K562 (cell line): ENCODE data around the gene FN1. TPM values are rescaled to one million over a fixed set of nuclear protein-coding genes. Genes with fewer than 3 reads are reported as not detected.

Source experiments
- ATF7 ChIP-seq: fragments of 450-650 bp; IDR thresholded peaks from 2 replicates; pipeline ENCODE4 v1.7.1; 2014; ENCODE audit warnings: mild to moderate bottlenecking, moderate library complexity
- BRD9 ChIP-seq: fragments of 450-650 bp; IDR thresholded peaks from 2 replicates; pipeline ENCODE4 v1.6.1; 2018; ENCODE audit warnings: low read depth; ENCODE audit not compliant: partially characterized antibody
- ERF ChIP-seq: fragments of 450-650 bp; formaldehyde crosslinking; IDR thresholded peaks from 2 replicates; pipeline ENCODE4 v1.4.0; 2020; ENCODE audit warnings: mild to moderate bottlenecking, mixed read lengths
- EZH2 ChIP-seq: IDR thresholded peaks from 2 replicates; pipeline ENCODE4 v1.6.1; 2012; ENCODE audit warnings: low read depth, mild to moderate bottlenecking, inconsistent platforms, low read length, borderline replicate concordance
- FOXM1 ChIP-seq, 2 experiments: fragments of 450-650 bp in 1 of 2; sonication (generic) in 1 of 2; formaldehyde crosslinking in 1 of 2; IDR thresholded peaks; 2 replicates each; pipeline versions ENCODE4 v1.6.1 to v1.9.0; 2017 to 2022; ENCODE audit warnings: low read depth in 2 of 2, mild to moderate bottlenecking in 2 of 2, missing genetic modification reagents in 1 of 2, moderate library complexity in 1 of 2
- NUFIP1 ChIP-seq: fragments of 450-650 bp; IDR thresholded peaks from 2 replicates; pipeline ENCODE4 v1.6.1; 2018; ENCODE audit not compliant: partially characterized antibody
- SMAD3 ChIP-seq: fragments of 450-650 bp; formaldehyde crosslinking; conservative IDR thresholded peaks from 2 replicates; pipeline ENCODE4 v1.4.0; 2020; ENCODE audit warnings: mild to moderate bottlenecking
- TCFL5 ChIP-seq: fragments of 250-450 bp; sonication (Bioruptor Pico); conservative IDR thresholded peaks from 2 replicates; pipeline ENCODE4 v1.6.1; 2021; ENCODE audit warnings: mild to moderate bottlenecking, moderate library complexity, matching md5 sums
- polyA plus RNA-seq, 8 experiments: library from polyadenylated mRNA; depleted of rRNA in 4 of 8; stranded (reverse) in 5 of 8; unstranded in 3 of 8; fragments of >200 nt; fragmentation: Nextera tagmentation in 2 of 8; fragmentation: Illumina TruSeq in 1 of 8; extraction: Ambion mirVana in 2 of 8; extraction: Trizol in 1 of 8; gene quantifications; 2 replicates each; pipeline versions ENCODE4 v1.2.1 to v1.2.3, GENCODE V29; 2011 to 2014; ENCODE audit warnings: inconsistent platforms in 1 of 8, missing spikeins in 1 of 8
- total RNA-seq, 7 experiments: library from RNA; depleted of rRNA in 6 of 7; stranded (reverse); fragments of >200 nt in 6 of 7; fragmentation: Illumina TruSeq in 2 of 7; extraction: Trizol in 2 of 7; gene quantifications; 2 replicates each; pipeline versions ENCODE4 v1.2.1 to v1.2.3, GENCODE V29; 2011 to 2021; ENCODE audit warnings: low replicate concordance in 1 of 7
- TF ChIP-seq, protein P1 (sequence below): fragments of 450-650 bp; conservative IDR thresholded peaks from 2 replicates; pipeline ENCODE4 v1.6.1; 2016; ENCODE audit warnings: missing genetic modification characterization, low read depth, mild to moderate bottlenecking, control low read depth, missing compliant biosample characterization
- TF ChIP-seq, protein P2 (sequence below): fragments of 450-650 bp; formaldehyde crosslinking; IDR thresholded peaks from 2 replicates; pipeline ENCODE4 v1.4.0; 2020; ENCODE audit warnings: mild to moderate bottlenecking, moderate library complexity

FN1 gene
- total and polyA plus RNA-seq, 9 of the 15 experiments (the other 6 are each of a cell fraction or from before 2014, with no cell fraction given): 7.4 to 19.1 (median 11.2) TPM

DNA sequence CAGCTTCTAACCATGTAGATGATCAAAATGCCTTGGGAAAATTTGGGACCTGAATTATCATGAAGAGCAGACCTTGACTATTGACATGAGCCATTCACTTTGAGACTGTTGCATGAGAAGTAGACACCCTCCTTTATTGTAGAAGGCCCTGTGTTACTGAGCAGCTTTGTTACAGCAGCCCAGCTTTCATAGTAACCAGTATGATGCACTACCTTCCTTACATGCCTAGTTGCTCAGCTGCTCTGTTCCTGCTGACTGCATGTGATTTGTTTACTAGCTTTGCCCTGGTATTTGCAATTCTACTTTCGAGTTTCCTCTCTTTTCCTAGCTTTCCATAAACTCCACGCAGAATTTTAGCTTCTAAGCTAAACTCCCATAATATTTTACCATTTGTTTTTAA lies 11.2 kb upstream of the FN1 start (continued):
- TF ChIP-seq SMAD3 (no peak), BRD9 (no peak), EZH2 (no peak), FOXM1 (IDR thresholded peaks at IDR 0.05; ENCODE audit: low read depth) (no peak), FOXM1 (CRISPR knock-in tag; IDR thresholded peaks at IDR 0.05; ENCODE audit: low read depth) (no peak), TCFL5 (CRISPR knock-in tag) (no peak), NUFIP1 (no peak), ERF (CRISPR knock-in tag) (no peak), ATF7 (no peak)
- TF ChIP-seq, protein P1, sequence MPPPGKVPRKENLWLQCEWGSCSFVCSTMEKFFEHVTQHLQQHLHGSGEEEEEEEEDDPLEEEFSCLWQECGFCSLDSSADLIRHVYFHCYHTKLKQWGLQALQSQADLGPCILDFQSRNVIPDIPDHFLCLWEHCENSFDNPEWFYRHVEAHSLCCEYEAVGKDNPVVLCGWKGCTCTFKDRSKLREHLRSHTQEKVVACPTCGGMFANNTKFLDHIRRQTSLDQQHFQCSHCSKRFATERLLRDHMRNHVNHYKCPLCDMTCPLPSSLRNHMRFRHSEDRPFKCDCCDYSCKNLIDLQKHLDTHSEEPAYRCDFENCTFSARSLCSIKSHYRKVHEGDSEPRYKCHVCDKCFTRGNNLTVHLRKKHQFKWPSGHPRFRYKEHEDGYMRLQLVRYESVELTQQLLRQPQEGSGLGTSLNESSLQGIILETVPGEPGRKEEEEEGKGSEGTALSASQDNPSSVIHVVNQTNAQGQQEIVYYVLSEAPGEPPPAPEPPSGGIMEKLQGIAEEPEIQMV (tag): no peak
- TF ChIP-seq, protein P2, sequence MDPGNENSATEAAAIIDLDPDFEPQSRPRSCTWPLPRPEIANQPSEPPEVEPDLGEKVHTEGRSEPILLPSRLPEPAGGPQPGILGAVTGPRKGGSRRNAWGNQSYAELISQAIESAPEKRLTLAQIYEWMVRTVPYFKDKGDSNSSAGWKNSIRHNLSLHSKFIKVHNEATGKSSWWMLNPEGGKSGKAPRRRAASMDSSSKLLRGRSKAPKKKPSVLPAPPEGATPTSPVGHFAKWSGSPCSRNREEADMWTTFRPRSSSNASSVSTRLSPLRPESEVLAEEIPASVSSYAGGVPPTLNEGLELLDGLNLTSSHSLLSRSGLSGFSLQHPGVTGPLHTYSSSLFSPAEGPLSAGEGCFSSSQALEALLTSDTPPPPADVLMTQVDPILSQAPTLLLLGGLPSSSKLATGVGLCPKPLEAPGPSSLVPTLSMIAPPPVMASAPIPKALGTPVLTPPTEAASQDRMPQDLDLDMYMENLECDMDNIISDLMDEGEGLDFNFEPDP (CRISPR knock-in tag): no peak
